HEK293 (cell line): ENCODE data around the gene C1orf174.
A peak's percentile ranks its signal among the peaks of the same experiment; 100 is the strongest.

Source experiments
- CTCF ChIA-PET: fragments of 350-600 bp; formaldehyde crosslinking; extraction: SDS; loops from one replicate; lab custom pipeline; 2021; ENCODE audit warnings: antibody characterized with exemption; lab: Yijun Ruan, JAX
- POLR2A ChIA-PET: fragments of 300-600 bp; formaldehyde crosslinking; extraction: SDS; loops from one replicate; lab custom pipeline; 2020; ENCODE audit warnings: antibody characterized with exemption, inconsistent platforms; lab: Yijun Ruan, JAX
- H3K27ac ChIP-seq: fragments of 200-500 bp; sonication (Bioruptor generic); 2 replicates; pipeline ENCODE4 v1.5.1; 2014; ENCODE audit warnings: low read depth, low read length, control low read depth, inconsistent platforms; ENCODE audit errors: extremely low read depth
- H3K36me3 ChIP-seq, 2 experiments: fragments of 200-500 bp in 1 of 2; sonication (Bioruptor generic) in 1 of 2; 1 replicate in 1 of 2; 2 replicates in 1 of 2; pipeline ENCODE4 v1.5.1; 2014 to 2017; ENCODE audit warnings: inconsistent platforms in 2 of 2, low read length in 2 of 2; ENCODE audit not compliant: control insufficient read depth in 2 of 2, insufficient read depth in 1 of 2
- H3K4me1 ChIP-seq: fragments of 200-500 bp; sonication (Bioruptor generic); 2 replicates; pipeline ENCODE4 v1.5.1; 2014; ENCODE audit warnings: mild to moderate bottlenecking, low read length, inconsistent platforms; ENCODE audit not compliant: control insufficient read depth, insufficient read depth
- H3K4me3 ChIP-seq: 2 replicates; pipeline ENCODE4 v1.5.1; 2011; ENCODE audit warnings: low read depth, mild to moderate bottlenecking, control low read depth, low read length, moderate library complexity
- H3K9me3 ChIP-seq: fragments of 200-500 bp; sonication (Bioruptor generic); 2 replicates; pipeline ENCODE4 v1.5.1; 2014; ENCODE audit warnings: low read depth, low read length, inconsistent platforms; ENCODE audit not compliant: control insufficient read depth, insufficient read depth
- KLF16 ChIP-seq: fragments of 450-650 bp; formaldehyde crosslinking; IDR thresholded peaks from 2 replicates; pipeline ENCODE4 v1.5.1; 2017; ENCODE audit warnings: missing biosample characterization, missing genetic modification characterization
- KLF8 ChIP-seq: fragments of 450-650 bp; formaldehyde crosslinking; IDR thresholded peaks from 2 replicates; pipeline ENCODE4 v1.5.1; 2016; ENCODE audit warnings: missing biosample characterization, missing genetic modification characterization
- MYNN ChIP-seq: fragments of 450-650 bp; formaldehyde crosslinking; IDR thresholded peaks from 2 replicates; pipeline ENCODE4 v1.5.1; 2016; ENCODE audit warnings: missing biosample characterization, missing genetic modification characterization, borderline replicate concordance
- PRDM2 ChIP-seq: fragments of 450-650 bp; formaldehyde crosslinking; IDR thresholded peaks from 2 replicates; pipeline ENCODE4 v1.5.1; 2016; ENCODE audit warnings: missing biosample characterization, missing genetic modification characterization, borderline replicate concordance
- SP2 ChIP-seq: fragments of 450-650 bp; formaldehyde crosslinking; IDR thresholded peaks from 2 replicates; pipeline ENCODE4 v1.5.1; 2016; ENCODE audit warnings: missing biosample characterization, missing genetic modification characterization
- ZNF266 ChIP-seq: fragments of 450-650 bp; formaldehyde crosslinking; IDR thresholded peaks from 2 replicates; pipeline ENCODE4 v1.5.1; 2016; ENCODE audit warnings: missing biosample characterization, missing genetic modification characterization, low read depth
- ZNF311 ChIP-seq: fragments of 450-650 bp; formaldehyde crosslinking; IDR thresholded peaks from 2 replicates; pipeline ENCODE4 v1.5.1; 2017; ENCODE audit warnings: missing biosample characterization, missing genetic modification characterization, borderline replicate concordance
- ZNF324 ChIP-seq: fragments of 450-650 bp; formaldehyde crosslinking; IDR thresholded peaks from 2 replicates; pipeline ENCODE4 v1.5.1; 2016; ENCODE audit warnings: missing biosample characterization, missing genetic modification characterization
- ZNF391 ChIP-seq: fragments of 450-650 bp; formaldehyde crosslinking; IDR thresholded peaks from 2 replicates; pipeline ENCODE4 v1.5.1; 2016; ENCODE audit warnings: low read depth, missing biosample characterization, missing genetic modification characterization, borderline replicate concordance
- ZNF426 ChIP-seq: fragments of 450-650 bp; formaldehyde crosslinking; IDR thresholded peaks from 2 replicates; pipeline ENCODE4 v1.5.1; 2017; ENCODE audit warnings: missing biosample characterization, missing genetic modification characterization, mild to moderate bottlenecking, inconsistent platforms, moderate library complexity
- ZNF600 ChIP-seq: fragments of 450-650 bp; formaldehyde crosslinking; IDR thresholded peaks from 2 replicates; pipeline ENCODE4 v1.5.1; 2016; ENCODE audit warnings: missing biosample characterization, missing genetic modification characterization
- ZNF843 ChIP-seq: fragments of 450-650 bp; formaldehyde crosslinking; IDR thresholded peaks from 2 replicates; pipeline ENCODE4 v1.5.1; 2016; ENCODE audit warnings: missing biosample characterization, missing genetic modification characterization
- TF ChIP-seq, protein P1 (sequence below): fragments of 450-650 bp; formaldehyde crosslinking; IDR thresholded peaks from 2 replicates; pipeline ENCODE4 v1.5.1; 2016; ENCODE audit warnings: missing biosample characterization, missing genetic modification characterization
- TF ChIP-seq, protein P2 (sequence below): fragments of 450-650 bp; formaldehyde crosslinking; optimal IDR thresholded peaks from 2 replicates; pipeline ENCODE3; 2016; ENCODE audit warnings: missing biosample characterization, mild to moderate bottlenecking, missing genetic modification characterization

Gene C1orf174

GRCh38 chr1:3923378-3924185, 23.5 kb upstream of the C1orf174 start (continued):
- TF ChIP-seq ZNF324 (tag by site-specific recombination) (no peak), SP2 (tag by site-specific recombination) (no peak), ZNF391 (tag by site-specific recombination) (no peak), ZNF426 (tag by site-specific recombination) (no peak), KLF16 (no peak), ZNF266 (tag by site-specific recombination) (no peak)
- TF ChIP-seq, protein P1, sequence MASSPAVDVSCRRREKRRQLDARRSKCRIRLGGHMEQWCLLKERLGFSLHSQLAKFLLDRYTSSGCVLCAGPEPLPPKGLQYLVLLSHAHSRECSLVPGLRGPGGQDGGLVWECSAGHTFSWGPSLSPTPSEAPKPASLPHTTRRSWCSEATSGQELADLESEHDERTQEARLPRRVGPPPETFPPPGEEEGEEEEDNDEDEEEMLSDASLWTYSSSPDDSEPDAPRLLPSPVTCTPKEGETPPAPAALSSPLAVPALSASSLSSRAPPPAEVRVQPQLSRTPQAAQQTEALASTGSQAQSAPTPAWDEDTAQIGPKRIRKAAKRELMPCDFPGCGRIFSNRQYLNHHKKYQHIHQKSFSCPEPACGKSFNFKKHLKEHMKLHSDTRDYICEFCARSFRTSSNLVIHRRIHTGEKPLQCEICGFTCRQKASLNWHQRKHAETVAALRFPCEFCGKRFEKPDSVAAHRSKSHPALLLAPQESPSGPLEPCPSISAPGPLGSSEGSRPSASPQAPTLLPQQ (tag by site-specific recombination), result no peak

- TF ChIP-seq ZNF600 (tag by site-specific recombination), result no peak
- peak; percentile 58; the same call in 1 of the 2 replicates for TF ChIP-seq MYNN (tag by site-specific recombination)
- ChIA-PET POLR2A (no interaction called here), CTCF (no interaction called here)
- no peak overlapping the region for H3K27ac ChIP-seq
- H3K36me3 ChIP-seq, result no peaks in the 10 kb centered on the region
- no peaks in the 10 kb centered on the region for H3K9me3 ChIP-seq
- no peaks in the 10 kb centered on the region for H3K4me1 ChIP-seq
- no peak overlapping the region for H3K4me3 ChIP-seq
These were observed 22.8 kb upstream of the C1orf174 start for GRCh38 chr1:3922851-3923250.

DNA sequence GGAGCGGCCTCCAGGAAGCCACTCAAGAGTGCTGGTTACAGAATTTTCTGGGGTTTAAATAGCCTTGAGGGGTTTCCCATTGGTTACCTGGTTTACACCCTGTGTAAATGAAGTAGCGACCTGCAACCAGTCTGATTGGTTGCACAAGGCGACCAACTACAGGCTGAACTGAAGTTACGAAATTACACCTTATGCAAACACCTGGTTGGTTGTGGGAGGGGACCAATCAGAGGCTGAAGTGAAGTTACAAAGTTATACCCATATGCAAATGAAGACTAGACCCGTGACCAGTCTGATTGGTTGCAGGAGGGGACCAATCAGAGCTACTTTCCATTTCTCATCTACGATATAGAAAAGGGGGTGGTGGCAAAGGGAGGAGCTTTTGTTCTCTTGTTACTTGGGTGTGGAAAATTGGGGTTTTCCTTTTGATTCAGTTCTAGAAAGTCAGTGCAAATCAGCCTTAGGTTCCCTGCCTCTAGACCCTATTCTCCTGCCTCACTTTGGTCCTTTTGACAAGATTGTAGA, 22.2 kb upstream of the C1orf174 start:
- no peaks in the 10 kb centered on the region for H3K36me3 ChIP-seq
- H3K27ac ChIP-seq, result no peak overlapping the region
- H3K4me3 ChIP-seq, result no peak overlapping the region
- POLR2A ChIA-PET, result no interaction called here
- H3K4me1 ChIP-seq, result no peaks in the 10 kb centered on the region
- CTCF ChIA-PET, result no interaction called here
- no peaks in the 10 kb centered on the region for H3K9me3 ChIP-seq
- TF ChIP-seq ZNF843 (tag by site-specific recombination) (no peak), KLF8 (tag by site-specific recombination) (no peak), PRDM2 (tag by site-specific recombination) (no peak), ZNF311 (no peak), MYNN (tag by site-specific recombination) (no peak)
- TF ChIP-seq, protein P2, sequence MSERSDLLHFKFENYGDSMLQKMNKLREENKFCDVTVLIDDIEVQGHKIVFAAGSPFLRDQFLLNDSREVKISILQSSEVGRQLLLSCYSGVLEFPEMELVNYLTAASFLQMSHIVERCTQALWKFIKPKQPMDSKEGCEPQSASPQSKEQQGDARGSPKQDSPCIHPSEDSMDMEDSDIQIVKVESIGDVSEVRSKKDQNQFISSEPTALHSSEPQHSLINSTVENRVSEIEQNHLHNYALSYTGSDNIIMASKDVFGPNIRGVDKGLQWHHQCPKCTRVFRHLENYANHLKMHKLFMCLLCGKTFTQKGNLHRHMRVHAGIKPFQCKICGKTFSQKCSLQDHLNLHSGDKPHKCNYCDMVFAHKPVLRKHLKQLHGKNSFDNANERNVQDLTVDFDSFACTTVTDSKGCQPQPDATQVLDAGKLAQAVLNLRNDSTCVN (tag by site-specific recombination), result no peak
